Measurements from ENCODE around the gene RAP1A.

The RAP1A gene

GRCh38 chr1:111624382-111624781 is 4.8 kb downstream of the RAP1A start:
- TF ChIP-seq EZH2 (optimal IDR thresholded peaks at IDR 0.05; ENCODE audit: low read depth, low read length) (no peak), EZH2phosphoT487 (IDR thresholded peaks at IDR 0.05; ENCODE audit: low read length) (no peak)
- TF ChIP-seq, protein P1, sequence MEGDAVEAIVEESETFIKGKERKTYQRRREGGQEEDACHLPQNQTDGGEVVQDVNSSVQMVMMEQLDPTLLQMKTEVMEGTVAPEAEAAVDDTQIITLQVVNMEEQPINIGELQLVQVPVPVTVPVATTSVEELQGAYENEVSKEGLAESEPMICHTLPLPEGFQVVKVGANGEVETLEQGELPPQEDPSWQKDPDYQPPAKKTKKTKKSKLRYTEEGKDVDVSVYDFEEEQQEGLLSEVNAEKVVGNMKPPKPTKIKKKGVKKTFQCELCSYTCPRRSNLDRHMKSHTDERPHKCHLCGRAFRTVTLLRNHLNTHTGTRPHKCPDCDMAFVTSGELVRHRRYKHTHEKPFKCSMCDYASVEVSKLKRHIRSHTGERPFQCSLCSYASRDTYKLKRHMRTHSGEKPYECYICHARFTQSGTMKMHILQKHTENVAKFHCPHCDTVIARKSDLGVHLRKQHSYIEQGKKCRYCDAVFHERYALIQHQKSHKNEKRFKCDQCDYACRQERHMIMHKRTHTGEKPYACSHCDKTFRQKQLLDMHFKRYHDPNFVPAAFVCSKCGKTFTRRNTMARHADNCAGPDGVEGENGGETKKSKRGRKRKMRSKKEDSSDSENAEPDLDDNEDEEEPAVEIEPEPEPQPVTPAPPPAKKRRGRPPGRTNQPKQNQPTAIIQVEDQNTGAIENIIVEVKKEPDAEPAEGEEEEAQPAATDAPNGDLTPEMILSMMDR (IDR thresholded peaks at IDR 0.05; ENCODE audit: low read length), result no peak
- no peaks in the 10 kb centered on the region for H3K36me3 ChIP-seq (replicated peaks; ENCODE audit: insufficient read depth, low read length)
- H3K27ac ChIP-seq (ENCODE audit: low read length), result no peak overlapping the region
- no peak overlapping the region for H2AFZ ChIP-seq (ENCODE audit: low read length)
- H3K9me3 ChIP-seq (replicated peaks; ENCODE audit: insufficient read depth, low read length), result no peaks in the 10 kb centered on the region
- H3K79me2 ChIP-seq (ENCODE audit: low read length), result peaks cover 93% of the 10 kb centered on the region
- DNase-seq, result no peak
- H4K20me1 ChIP-seq (ENCODE audit: insufficient read depth, low read length), result no peaks in the 10 kb centered on the region
- H3K4me2 ChIP-seq (ENCODE audit: low read depth, low read length), result no peak overlapping the region
- no peak overlapping the region for H3K9ac ChIP-seq (ENCODE audit: low read length)
- H3K4me1 ChIP-seq (ENCODE audit: low read length), result 0 out of 2 replicates have a peak, but pooled peaks cover 3% of the 10 kb centered on the region
- H3K4me3 ChIP-seq (ENCODE audit: low read length), result no peak overlapping the region
- no peaks in the 10 kb centered on the region for H3K27me3 ChIP-seq (replicated peaks; ENCODE audit: insufficient read depth, low read length)
- no peaks in the 10 kb centered on the region for H3F3A ChIP-seq (ENCODE audit: insufficient read depth, low read length)
- no peaks in the 10 kb centered on the region for H3K9me2 ChIP-seq (replicated peaks; ENCODE audit: insufficient read depth, low read length)

GRCh38 chr1:111625276-111625675 is 5.7 kb downstream of the RAP1A start:
- Histone ChIP-seq H3K9ac (ENCODE audit: low read length) (no peak overlapping the region), H3K4me1 (ENCODE audit: low read length) (0 out of 2 replicates have a peak, but pooled peaks cover 3% of the 10 kb centered on the region), H3K79me2 (ENCODE audit: low read length) (peaks cover 98% of the 10 kb centered on the region), H3K36me3 (replicated peaks; ENCODE audit: insufficient read depth, low read length) (no peaks in the 10 kb centered on the region), H3K4me2 (ENCODE audit: low read depth, low read length) (no peak overlapping the region), H3K4me3 (ENCODE audit: low read length) (no peak overlapping the region), H3K9me3 (replicated peaks; ENCODE audit: insufficient read depth, low read length) (no peaks in the 10 kb centered on the region), H3K9me2 (replicated peaks; ENCODE audit: insufficient read depth, low read length) (no peaks in the 10 kb centered on the region), H3F3A (ENCODE audit: insufficient read depth, low read length) (no peaks in the 10 kb centered on the region), H3K27ac (ENCODE audit: low read length) (no peak overlapping the region), H4K20me1 (ENCODE audit: insufficient read depth, low read length) (no peaks in the 10 kb centered on the region), H3K27me3 (replicated peaks; ENCODE audit: insufficient read depth, low read length) (no peaks in the 10 kb centered on the region), H2AFZ (ENCODE audit: low read length) (no peak overlapping the region)
- TF ChIP-seq EZH2 (optimal IDR thresholded peaks at IDR 0.05; ENCODE audit: low read depth, low read length) (no peak), EZH2phosphoT487 (IDR thresholded peaks at IDR 0.05; ENCODE audit: low read length) (no peak)
- TF ChIP-seq, protein P1 (IDR thresholded peaks at IDR 0.05; ENCODE audit: low read length), result no peak
- DNase-seq, result no peak

DNA sequence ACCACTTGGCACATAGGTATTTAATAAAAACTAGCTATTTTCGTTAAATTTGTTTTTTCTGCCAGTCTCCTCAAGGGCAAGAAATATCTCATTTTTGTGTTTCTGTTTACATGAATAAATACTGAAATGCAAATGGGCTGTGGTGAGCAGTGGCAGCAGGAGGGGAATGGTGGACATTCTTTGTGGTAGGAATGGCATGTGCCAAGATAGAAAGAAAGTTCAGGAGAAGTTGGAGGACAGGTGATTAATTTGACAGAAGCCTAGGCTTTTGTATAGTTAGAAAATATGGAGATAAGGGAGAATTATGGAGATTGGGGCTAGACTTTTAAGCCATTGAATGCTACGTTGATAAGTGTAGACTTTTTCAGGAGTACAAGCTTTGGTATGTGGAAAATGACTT is 8.6 kb downstream of the RAP1A start:
- Histone ChIP-seq H3K36me3 (replicated peaks; ENCODE audit: insufficient read depth, low read length) (no peaks in the 10 kb centered on the region), H3K4me3 (ENCODE audit: low read length) (no peak overlapping the region), H3K9ac (ENCODE audit: low read length) (no peak overlapping the region), H3K4me2 (ENCODE audit: low read depth, low read length) (no peak overlapping the region), H3K9me3 (replicated peaks; ENCODE audit: insufficient read depth, low read length) (no peaks in the 10 kb centered on the region), H3K4me1 (ENCODE audit: low read length) (0 out of 2 replicates have a peak, but pooled peaks cover 3% of the 10 kb centered on the region), H3K27ac (ENCODE audit: low read length) (no peak overlapping the region), H3K9me2 (replicated peaks; ENCODE audit: insufficient read depth, low read length) (no peaks in the 10 kb centered on the region), H4K20me1 (ENCODE audit: insufficient read depth, low read length) (no peaks in the 10 kb centered on the region), H2AFZ (ENCODE audit: low read length) (no peak overlapping the region), H3F3A (ENCODE audit: insufficient read depth, low read length) (no peaks in the 10 kb centered on the region), H3K27me3 (replicated peaks; ENCODE audit: insufficient read depth, low read length) (no peaks in the 10 kb centered on the region), H3K79me2 (ENCODE audit: low read length) (peaks cover 94% of the 10 kb centered on the region)
- no peak for DNase-seq
- TF ChIP-seq EZH2 (optimal IDR thresholded peaks at IDR 0.05; ENCODE audit: low read depth, low read length), result no peak
- TF ChIP-seq EZH2phosphoT487 (IDR thresholded peaks at IDR 0.05; ENCODE audit: low read length), result no peak
- TF ChIP-seq, protein P1 (IDR thresholded peaks at IDR 0.05; ENCODE audit: low read length), result no peak
